Stimulated activated CD8-positive, alpha-beta memory T cell treated with anti-CD3 and anti-CD28 coated beads, Interleukin-15, amount 100 ng/mL, for 4 hours (primary cell): ENCODE results near the gene GPN3.
"Not testable (repeated sequence)": the region's sequence is repeated elsewhere in the genome, so short reads cannot be mapped to it uniquely, and the experiment has no call there.

Source experiments
- DNase-seq, 2 donors: peaks; one replicate each; pipeline ENCODE4 v3.0.0-alpha.2; 2020; ENCODE audit warnings: low read depth in 2 of 2

GPN3 gene

GRCh38 chr12:110444455-110444854 lies 23.6 kb downstream of the GPN3 start:
- no peak for DNase-seq

- DNase-seq: no peak
These were observed 31.8 kb downstream of the GPN3 start for GRCh38 chr12:110436231-110436630.

- no peak for DNase-seq
These were observed 36.0 kb downstream of the GPN3 start for GRCh38 chr12:110431957-110432587.

- DNase-seq: not testable (repeated sequence)
These were observed 38.4 kb downstream of the GPN3 start for GRCh38 chr12:110429676-110430075.

GRCh38 chr12:110426406-110426805 lies 41.7 kb downstream of the GPN3 start:
- DNase-seq: no peak

- DNase-seq: no peak
These were observed 43.8 kb downstream of the GPN3 start for GRCh38 chr12:110424237-110424636.

GRCh38 chr12:110421701-110422100 lies 46.4 kb downstream of the GPN3 start:
- no peak for DNase-seq

- no peak for DNase-seq
These were observed 46.8 kb downstream of the GPN3 start for GRCh38 chr12:110421159-110421661.

- not testable (repeated sequence) for DNase-seq
These were observed 47.4 kb downstream of the GPN3 start for GRCh38 chr12:110420644-110421043.

- DNase-seq: not testable (repeated sequence)
These were observed 50.9 kb downstream of the GPN3 start for GRCh38 chr12:110417113-110417512.

GRCh38 chr12:110410086-110410485 lies 58.0 kb downstream of the GPN3 start:
- not testable (repeated sequence) for DNase-seq

- not testable (repeated sequence) for DNase-seq
These were observed 62.9 kb downstream of the GPN3 start for GRCh38 chr12:110405126-110405662.

- DNase-seq: peak; percentile 46 to 60
These were observed 63.9 kb downstream of the GPN3 start for GRCh38 chr12:110403976-110404682.

- DNase-seq: peak; percentile 68 to 69
These were observed 64.7 kb downstream of the GPN3 start, which contains the start of gene ANAPC7 for GRCh38 chr12:110403146-110403975. TSS of gene ANAPC7 (minus strand) at chr12:110403708. CDS start at chr12:110403627, 81 bp downstream.
